HG03175 (cell line): ENCODE measurements around the gene DAZAP1.
A peak's percentile ranks its signal among the peaks of the same experiment; 100 is the strongest.

ENCODE experiments used
- ATAC-seq: cut with Tn5 transposase; IDR thresholded peaks from one replicate; pipeline ENCODE4 v1.9.1; 2021; ENCODE audit warnings: mild to moderate bottlenecking, moderate library complexity; ENCODE audit not compliant: unreplicated experiment

Gene DAZAP1

DNA sequence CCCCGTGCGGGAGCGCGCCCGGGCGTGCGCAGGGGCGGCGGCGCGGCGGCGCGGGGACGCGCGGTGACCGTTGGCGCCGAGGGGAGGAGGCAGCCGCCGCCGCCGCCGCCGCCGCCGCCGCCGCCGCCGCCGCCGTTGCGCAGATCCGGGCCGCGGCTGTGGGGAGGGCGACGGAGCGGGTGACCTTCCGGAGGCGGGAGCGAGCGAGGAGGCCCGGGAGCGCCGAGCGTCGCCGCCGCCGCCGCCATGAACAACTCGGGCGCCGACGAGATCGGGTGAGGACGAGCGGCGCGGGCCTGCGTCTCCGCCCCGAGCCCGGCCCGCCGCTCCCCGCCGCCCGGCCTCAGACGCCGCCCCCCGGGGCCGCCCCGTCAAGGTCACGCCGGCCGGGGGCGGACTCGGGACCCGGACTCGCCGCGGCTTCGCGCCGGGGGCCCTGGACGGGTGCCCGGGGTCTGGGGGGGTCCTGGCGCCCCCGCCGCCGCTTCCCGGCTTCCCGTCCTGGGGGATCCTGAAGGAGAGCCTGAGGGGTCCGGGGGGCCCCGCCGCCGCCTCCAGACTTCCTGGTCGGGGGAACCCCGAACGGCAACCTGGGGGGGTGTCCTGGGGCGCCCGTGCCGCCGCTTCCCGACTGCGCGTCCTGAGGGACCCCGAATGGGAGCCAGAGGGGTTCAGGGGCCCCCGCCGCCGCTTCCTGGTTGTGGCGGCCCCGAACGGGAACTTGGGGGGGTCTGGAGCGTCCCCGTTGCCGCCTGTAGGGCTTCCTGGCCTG is at the start of gene DAZAP1:
Gene DAZAP1, plus strand, starts transcription at position 59 of the 772 bp plus-strand sequence. Its CDS starts 188 bp downstream, at position 247.
- peak; percentile 21 for ATAC-seq

DNA sequence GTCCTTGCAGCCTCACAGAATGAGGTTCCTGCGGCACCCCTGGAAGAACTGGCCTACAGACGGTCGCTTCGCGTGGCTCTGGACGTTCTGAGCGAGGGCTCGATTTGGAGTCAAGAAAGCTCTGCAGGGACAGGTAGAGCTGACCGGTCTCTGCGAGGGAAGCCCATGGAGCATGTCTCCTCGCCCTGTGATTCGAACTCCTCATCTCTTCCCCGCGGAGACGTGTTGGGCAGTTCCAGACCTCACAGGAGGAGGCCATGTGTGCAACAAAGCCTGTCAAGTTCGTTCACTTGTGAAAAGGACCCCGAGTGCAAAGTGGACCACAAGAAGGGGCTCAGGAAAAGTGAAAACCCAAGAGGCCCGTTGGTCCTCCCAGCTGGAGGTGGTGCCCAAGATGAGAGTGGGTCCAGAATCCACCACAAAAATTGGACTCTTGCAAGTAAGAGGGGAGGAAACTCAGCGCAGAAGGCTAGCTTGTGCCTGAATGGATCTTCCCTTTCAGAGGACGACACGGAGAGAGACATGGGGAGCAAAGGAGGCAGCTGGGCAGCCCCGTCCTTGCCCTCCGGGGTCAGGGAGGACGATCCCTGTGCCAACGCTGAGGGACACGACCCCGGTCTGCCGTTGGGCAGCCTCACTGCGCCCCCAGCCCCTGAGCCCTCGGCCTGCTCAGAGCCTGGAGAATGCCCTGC is 47.1 kb upstream of the DAZAP1 start:
- no peak for ATAC-seq

DNA sequence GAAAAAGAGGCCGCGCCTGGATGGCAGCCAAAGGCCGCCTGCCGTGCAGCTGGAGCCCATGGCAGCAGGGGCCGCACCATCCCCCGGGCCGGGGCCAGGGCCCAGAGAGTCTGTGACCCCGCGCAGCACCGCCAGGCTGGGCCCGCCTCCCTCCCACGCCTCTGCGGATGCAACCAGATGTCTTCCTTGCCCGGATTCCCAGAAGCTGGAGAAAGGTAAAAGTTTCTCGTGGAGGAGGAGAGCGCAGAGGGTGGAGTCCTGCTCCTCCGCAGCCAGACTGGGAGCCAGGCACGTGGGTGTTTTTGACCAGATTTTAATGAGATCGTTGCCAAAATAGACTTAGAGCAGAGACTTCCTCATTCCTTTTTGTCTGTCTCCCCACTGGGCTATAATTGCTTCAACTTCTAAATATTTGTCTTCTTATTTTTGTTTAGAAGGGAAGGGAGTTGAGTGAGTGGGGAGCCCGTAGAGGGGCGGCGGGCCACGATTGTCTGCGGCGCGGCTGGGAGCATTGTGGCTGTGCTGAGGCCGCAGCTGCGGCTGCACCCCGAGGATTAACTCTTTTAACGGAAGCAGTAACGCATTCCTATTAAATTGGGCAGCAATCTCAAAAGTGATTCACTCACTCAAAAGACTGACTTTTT is 46.4 kb upstream of the DAZAP1 start:
- ATAC-seq, result no peak

DNA sequence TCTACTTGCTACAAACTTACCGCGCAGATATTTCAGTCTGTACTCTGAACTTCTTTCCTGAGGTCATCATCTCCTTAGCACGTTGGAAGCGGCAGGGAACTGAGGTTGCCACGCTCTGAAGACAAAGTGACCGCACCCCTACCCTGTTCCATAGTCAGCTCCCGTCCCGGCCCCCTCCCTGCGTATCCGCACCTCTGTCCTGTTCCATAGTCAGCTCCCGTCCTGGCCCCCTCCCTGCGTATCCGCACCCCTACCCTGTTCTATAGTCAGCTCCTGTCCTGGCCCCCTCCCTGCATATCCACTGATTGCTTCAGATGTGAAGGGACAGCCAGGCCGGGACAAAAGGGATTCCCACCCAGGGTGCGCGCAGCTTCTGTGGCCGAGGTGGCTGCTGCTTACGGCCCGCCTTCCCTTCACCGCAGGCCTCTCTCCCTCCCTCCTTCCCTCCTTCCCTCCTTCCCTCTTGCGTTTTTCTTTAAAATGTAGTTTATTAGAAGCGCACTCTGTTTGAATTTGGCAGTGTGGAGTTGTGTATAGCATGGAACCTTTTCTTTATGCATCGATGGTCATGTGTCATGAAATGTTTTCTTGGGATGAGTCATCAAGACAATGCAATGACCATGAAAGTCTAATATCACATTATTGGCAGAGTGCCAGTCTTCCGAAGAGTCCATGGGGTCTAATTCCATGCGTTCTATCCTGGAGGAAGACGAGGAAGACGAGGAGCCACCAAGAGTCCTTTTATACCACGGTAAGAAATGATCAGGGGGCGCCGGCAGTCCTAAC is 45.6 kb upstream of the DAZAP1 start:
- ATAC-seq, result no peak

DNA sequence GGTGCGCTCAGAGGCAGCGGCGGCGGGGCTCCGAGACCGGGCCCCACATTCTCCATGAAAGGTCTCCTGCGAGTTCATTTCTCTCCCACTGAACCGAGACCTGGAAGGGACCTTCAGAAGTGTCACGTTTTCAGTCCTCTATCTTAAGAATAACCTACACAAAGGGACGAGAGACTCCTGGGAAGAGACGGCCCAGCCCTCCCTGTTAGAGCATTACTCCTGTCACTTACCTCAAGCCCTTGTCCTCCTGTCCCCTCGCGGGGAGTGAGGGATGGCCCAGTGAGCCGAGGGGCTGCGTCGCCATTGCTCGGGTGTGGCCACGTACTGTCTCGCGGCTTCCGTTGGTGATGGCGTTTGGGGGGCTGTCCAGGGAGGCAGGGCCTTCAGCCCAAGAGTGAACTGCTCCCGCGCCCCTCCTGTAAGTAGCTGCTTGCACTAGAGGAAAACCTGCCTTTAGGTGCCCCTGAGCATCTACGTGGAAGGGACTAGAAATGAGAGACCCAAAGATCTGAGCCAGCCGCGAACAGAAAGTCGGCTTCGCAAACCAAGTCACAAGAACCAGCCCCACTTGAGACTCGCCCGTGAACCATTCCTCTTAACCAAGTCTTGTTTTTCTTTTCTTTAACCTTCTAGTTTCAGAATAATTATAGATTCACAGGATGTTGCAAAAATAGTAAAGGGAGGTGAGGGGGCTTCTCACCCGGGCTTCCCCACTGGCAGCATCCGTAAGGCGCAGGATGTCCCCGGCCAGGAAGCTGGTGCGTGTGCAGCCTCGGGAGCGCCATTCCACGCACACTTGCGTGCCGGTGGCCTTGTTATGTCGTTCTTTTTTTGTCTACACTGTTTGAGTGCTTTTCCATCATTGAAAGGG is 44.8 kb upstream of the DAZAP1 start:
- ATAC-seq, result no peak

DNA sequence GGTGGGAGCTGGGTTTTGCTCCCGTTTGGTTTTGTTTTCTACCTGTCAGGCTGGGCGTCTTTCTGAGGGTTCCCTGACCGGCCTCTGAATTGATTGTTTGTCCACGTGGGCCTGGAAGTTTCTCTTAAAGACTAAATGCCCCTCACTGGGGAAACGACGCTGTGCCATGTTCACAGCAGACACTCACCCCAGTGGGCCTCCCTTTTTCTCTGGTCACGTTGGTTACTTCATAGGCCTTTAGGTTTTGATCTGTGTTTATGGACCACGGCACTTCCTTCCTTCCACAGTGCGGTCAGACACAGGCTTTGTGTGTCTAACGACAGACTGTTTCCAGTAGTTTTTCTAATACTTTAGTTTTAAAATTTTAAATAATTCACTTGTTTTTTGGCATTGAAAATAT is 43.8 kb upstream of the DAZAP1 start:
- ATAC-seq, result no peak

DNA sequence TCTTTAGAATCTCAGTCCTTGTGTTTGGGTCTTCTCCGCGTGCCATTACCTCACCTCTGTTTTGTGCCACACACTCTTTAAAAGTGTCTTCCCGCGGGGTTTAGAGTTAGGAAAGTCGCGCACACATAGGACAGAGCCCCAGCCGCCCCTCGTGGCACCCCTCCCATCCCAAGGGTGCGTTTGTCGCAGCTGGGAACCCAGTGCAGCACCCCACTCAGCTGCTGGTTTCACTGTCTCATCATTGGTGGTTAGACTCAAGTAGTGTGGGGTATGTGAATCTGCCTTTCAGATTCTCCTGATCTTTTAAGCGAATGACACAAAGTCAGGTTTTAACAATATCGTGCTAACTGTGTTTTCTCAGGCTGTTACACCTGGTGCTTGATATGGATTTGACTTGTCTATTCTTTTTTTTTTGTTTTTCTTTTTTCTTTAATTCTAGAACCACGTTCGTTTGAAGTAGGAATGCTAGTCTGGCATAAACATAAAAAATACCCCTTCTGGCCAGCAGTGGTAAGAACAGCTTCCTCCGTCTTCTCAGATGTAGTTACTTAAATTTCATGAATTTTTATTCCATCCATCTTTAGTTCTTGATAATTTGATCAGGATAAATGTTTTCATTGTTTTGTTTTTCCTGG is 43.2 kb upstream of the DAZAP1 start:
- ATAC-seq, result no peak

DNA sequence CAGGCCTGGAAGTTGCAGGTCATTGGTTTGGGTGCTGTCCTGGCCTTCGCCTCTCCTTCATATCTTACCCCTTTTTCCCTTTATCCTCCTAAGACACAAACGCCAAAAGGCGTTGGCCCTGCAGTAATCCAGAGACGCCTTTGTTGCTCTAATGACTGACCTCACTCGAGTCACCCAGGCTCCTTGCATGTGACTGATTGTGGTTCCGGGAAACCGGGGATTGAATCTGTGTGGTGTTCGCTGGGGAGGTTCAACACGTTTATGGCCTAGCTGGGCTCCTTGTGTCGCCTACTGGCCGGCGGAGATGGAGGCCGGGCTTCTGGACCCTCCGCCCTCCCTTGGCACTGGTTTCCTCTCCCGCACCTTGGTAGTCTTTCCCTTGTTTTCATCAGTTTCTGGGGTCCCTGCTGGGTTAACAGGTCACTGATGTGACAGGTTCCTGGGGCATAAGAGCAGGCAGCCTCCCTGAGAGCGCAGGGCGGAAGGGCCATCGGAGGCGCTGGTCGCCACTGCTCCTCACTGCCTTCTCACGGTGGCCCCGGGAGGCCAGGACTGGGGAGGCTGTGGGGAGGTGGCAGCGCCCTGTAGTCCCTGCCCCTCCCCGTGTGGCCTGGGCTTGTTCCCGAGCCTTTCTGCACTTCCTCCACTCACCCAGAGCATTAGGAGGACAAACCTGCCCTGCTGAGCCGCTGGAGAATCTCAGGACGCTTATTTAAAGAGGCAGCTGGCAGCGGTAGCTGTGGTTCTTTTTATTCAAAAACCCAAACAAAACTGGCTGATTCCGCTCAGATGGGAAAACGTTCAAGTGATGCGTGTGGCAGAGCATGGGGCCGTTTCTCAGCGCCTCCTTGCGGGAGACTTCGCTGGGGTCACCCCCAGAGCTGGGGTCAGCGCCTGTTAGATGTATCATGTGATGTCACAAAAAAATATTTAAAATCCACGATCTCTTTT is 41.8 kb upstream of the DAZAP1 start:
- no peak for ATAC-seq

DNA sequence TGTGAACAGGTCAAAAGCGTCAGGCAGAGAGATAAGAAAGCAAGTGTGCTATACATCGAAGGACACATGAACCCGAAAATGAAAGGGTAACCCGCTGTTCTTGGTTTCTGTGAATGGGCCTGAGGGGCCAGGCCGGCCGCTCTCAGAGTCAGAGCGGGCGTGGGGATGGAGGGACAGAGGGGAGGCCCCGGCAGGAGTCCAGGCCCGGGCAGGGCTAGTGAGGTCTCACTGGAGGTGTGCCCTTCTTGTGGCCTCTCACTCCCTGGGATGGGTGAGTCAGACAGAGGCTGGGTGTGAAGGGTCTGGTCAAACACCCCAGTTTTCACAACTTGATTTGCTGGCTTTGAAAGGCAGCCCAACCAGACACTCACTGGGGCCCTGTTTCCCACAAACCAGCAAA is 41.1 kb upstream of the DAZAP1 start:
- ATAC-seq, result no peak

DNA sequence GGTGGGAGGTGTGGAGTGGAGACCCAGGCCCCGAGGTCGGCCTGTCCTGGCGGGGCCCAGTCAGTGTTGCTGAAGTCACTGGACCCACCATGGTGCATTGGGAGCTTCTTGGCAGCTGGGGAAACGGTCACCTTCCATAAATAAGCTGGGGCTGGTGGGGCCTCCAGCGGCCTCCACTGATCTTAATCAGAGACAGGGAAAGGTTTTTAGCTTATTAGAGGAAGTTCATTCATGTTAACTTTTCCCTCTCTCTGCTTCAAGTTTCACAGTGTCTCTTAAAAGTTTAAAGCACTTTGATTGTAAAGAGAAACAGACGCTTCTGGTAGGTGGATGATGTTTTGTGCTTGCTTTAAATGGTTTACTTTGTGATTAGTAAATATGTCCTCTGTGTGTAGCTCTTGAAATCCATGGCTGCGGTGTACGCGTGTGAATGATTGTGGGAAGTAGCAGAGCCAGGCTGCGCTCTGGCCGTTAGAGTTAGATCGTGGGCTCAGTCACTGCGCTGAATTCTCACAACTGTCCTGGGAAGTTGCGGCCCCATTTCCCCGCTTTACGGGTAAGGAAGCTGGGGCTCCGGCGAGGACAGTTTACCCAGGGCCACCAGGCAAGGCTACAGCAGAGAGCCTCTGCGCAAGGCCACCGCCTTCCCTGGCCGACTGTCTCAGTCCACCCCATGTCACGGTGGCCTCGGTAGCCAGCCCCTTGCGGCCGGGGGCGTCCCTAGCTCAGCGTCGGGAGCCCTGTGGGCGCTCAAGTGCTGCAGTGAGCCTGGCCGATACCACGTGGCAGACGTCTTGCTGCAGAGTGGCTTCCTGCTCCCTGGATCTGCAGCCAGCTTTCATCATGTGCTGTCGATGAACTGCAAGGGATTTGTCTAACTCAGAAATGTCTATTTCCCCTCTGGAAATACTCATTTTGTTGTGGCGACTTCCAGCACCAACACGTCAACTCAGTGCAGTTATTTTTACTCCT is 40.2 kb upstream of the DAZAP1 start:
- ATAC-seq, result no peak

DNA sequence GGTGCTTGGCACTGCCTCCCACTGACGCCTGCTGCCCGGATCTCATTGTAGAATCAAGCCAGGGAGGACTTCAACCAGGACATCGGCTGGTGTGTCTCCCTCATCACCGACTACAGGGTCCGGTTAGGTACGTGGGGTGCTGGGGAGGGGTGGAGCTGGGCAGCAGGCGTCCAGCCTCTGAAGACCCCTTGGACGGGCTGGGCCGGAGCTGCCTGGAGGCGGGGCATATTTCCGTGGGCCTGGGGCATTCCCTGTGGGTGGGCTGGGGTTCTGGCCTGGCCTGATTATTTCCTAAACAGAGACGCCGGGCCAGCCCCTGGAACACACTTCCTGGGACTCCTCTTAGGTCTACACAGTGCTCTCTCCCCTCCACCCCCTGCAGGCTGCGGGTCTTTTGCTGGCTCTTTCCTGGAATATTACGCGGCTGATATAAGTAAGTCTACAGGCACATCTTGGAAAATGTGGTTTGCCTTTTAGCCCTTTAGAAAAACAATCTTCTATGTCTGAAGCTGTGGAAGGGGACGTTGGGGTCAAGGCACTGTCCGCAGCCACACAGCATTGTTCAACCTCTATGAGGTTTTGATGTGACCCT is 38.1 kb upstream of the DAZAP1 start:
- no peak for ATAC-seq

DNA sequence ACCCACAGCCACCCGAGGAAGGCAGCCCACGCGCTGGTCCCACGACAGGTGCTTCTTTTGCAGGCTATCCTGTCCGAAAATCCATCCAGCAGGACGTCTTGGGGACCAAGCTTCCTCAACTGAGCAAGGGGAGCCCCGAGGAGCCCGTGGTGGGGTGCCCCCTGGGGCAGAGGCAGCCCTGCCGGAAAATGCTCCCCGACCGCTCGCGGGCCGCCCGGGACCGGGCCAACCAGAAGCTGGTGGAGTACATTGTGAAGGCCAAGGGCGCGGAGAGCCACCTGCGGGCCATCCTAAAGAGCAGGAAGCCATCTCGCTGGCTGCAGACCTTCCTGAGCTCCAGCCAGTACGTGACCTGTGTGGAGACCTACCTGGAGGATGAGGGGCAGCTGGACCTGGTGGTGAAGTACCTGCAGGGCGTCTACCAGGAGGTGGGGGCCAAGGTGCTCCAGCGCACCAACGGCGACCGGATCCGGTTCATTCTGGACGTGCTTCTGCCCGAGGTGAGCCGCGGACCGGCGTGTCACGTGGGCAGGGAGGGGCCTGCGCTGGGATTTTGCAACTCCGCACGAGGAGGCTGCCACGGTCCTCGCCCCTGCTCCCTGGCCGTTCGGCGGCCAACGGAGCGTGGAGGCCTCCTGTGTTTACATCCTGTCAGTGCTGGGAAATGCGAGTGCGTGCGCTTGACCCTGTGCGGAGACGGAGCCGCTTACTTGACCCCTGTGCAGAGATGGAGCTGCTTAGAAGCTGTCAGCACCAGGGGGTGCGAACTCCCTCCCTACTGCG is 36.6 kb upstream of the DAZAP1 start:
- ATAC-seq, result no peak

DNA sequence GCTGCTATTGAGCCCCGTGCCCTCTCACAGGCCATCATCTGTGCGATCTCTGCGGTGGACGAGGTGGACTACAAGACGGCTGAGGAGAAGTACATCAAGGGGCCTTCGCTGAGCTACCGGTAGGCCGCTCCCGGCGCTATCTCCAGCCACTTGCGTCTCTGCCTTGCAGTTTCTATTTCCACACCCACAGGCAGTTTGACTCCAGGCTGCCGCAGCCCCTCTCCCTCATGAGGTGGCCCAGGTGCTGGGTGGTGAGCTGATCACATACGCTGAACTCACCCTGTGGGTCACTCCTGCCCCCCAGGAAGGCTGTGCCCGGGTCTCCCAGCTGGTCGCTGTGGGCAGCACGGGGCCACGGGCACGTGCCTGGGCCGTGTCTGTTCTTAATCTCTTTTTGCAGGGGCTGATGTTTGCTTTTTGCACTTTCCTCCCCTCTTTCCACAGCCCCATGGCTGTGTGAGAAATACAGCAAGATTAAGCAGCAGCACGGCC is 34.3 kb upstream of the DAZAP1 start:
- ATAC-seq, result no peak

DNA sequence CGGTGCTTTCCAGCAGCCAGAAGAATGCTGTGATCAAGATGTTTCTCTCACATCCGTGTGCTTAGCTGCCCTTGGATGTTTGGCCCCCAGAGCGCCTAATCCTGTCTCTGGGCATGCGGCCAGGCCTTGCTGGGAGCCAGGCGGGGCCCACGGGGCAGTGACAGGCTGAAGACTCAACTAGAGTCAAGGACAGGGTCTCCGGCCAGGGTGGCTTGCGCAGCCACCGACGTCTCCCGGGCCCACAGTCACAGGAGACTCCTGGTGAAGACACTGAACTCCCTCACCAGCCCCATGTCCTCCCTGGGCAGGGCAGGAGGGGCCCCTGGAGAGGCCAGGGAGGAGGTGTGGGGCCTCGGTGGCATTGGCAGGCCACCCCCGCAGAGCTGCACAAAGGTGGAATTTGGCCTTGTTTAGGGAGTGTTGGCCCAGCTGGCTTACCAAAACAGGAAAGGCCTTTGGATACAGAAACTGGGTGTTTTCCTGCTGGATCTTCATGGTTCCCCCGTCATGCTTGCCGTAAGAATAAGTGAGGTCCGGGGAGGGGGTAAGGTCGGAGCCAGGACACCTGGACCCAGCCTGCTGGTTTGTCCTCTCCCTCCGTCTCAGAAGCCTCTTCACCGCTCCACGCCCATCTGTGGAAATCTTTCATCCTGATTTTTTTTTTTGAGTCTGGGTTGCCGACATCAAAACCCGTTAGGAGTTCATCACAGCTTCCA is 33.7 kb upstream of the DAZAP1 start:
- ATAC-seq, result no peak

DNA sequence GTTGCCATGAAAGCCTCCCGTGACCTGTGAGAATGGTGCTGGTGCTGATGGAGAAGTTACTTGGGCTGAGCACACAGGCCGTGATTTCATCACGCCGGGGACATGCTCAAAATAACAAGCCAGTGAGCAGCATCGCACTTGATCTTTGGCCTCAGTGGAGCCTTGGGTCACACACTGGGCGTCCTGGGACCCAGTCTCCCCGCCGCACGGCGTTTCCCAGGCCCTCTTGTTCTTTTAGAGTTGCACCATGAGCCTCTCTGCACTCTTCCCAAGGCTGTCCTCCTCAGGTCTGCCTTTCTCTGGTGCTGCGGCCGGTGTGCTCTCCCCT is 33.2 kb upstream of the DAZAP1 start:
- no peak for ATAC-seq

DNA sequence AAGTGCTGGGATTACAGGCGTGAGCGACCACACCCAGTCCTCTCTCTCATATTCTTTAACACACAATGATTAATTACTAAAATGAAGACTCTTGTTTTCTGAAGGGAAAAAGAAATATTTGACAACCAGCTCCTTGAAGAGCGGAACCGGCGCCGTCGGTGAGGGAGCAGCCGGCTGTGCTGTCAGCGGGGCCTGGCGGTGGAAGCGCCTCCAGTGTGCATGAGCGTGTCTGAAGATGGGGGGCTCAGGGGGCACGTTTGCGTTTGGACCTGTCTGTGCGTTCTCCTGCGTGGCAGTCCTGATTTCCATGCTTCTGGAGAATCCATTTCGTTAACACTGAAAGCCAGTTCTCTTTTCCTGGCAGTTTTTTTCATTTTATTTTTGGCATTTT is 31.0 kb upstream of the DAZAP1 start:
- ATAC-seq, result no peak
